HG02970 (cell line): ENCODE measurements around the gene SUPT3H.
"Not testable (repeated sequence)": the region's sequence is repeated elsewhere in the genome, so short reads cannot be mapped to it uniquely, and the experiment has no call there.

Source experiments
- ATAC-seq: cut with Tn5 transposase; IDR thresholded peaks from one replicate; pipeline ENCODE4 v1.9.1; 2021; ENCODE audit warnings: mild to moderate bottlenecking, moderate library complexity, moderate number of reproducible peaks; ENCODE audit not compliant: unreplicated experiment, low FRiP score

SUPT3H gene

GRCh38 chr6:44925100-44925739 lies 452.5 kb downstream of the SUPT3H start:
- ATAC-seq: no peak

GRCh38 chr6:44923444-44923843 lies 454.3 kb downstream of the SUPT3H start:
- no peak for ATAC-seq

GRCh38 chr6:44921798-44922197 lies 455.9 kb downstream of the SUPT3H start:
- ATAC-seq: no peak

GRCh38 chr6:44920952-44921491 lies 456.7 kb downstream of the SUPT3H start:
- no peak for ATAC-seq

- no peak for ATAC-seq
Measured at GRCh38 chr6:44918671-44919296, 458.9 kb downstream of the SUPT3H start.

- no peak for ATAC-seq
Measured at GRCh38 chr6:44917430-44917829, 460.3 kb downstream of the SUPT3H start.

- ATAC-seq: no peak
Measured at GRCh38 chr6:44915111-44915510, 462.6 kb downstream of the SUPT3H start.

- ATAC-seq: no peak
Measured at GRCh38 chr6:44914141-44914540, 463.6 kb downstream of the SUPT3H start.

GRCh38 chr6:44906761-44907160 lies 471.0 kb downstream of the SUPT3H start:
- ATAC-seq: no peak

- not testable (repeated sequence) for ATAC-seq
Measured at GRCh38 chr6:44900358-44900757, 477.4 kb downstream of the SUPT3H start.

GRCh38 chr6:44898296-44898930 lies 479.3 kb downstream of the SUPT3H start:
- no peak for ATAC-seq

GRCh38 chr6:44897316-44897715 lies 480.4 kb downstream of the SUPT3H start:
- no peak for ATAC-seq

GRCh38 chr6:44896701-44897100 lies 481.0 kb downstream of the SUPT3H start:
- ATAC-seq: no peak

GRCh38 chr6:44892579-44892978 lies 485.2 kb downstream of the SUPT3H start:
- ATAC-seq: no peak

- not testable (repeated sequence) for ATAC-seq
Measured at GRCh38 chr6:44879071-44879470, 498.7 kb downstream of the SUPT3H start.

GRCh38 chr6:44876638-44877037 lies 501.1 kb downstream of the SUPT3H start:
- ATAC-seq: not testable (repeated sequence)

- peak; percentile 66 for ATAC-seq
Measured at GRCh38 chr6:44869321-44869897, 508.3 kb downstream of the SUPT3H start.

GRCh38 chr6:44868910-44869309 lies 508.8 kb downstream of the SUPT3H start:
- ATAC-seq: peak; percentile 8

- ATAC-seq: peak; percentile 31
Measured at GRCh38 chr6:44868335-44868668, 509.4 kb downstream of the SUPT3H start.

- ATAC-seq: peak; percentile 38
Measured at GRCh38 chr6:44867571-44868334, 510.0 kb downstream of the SUPT3H start.

- ATAC-seq: not testable (repeated sequence)
Measured at GRCh38 chr6:44865184-44865583, 512.5 kb downstream of the SUPT3H start.
